Prostate gland (tissue), 2 donors: ENCODE measurements around the gene YPEL3.

Experiments used
- POLR2AphosphoS5 ChIP-seq: sonication (generic); formaldehyde crosslinking; IDR thresholded peaks from one replicate; pipeline ENCODE4 v1.6.1; 2017; ENCODE audit warnings: antibody characterized with exemption
- TF ChIP-seq, protein P1 (sequence below), 4 experiments: fragments of 200-600 bp in 2 of 4; fragments of 450-650 bp in 2 of 4; sonication (generic) in 2 of 4; IDR thresholded peaks; 1 replicate in 3 of 4; 2 replicates in 1 of 4; pipeline ENCODE4 v1.5.1; 2016 to 2019; ENCODE audit warnings: antibody characterized with exemption in 4 of 4, mild to moderate bottlenecking in 2 of 4, moderate library complexity in 2 of 4

GRCh38 chr16:30108059-30108850, 12.2 kb upstream of the YPEL3 start:
- TF ChIP-seq, protein P1, sequence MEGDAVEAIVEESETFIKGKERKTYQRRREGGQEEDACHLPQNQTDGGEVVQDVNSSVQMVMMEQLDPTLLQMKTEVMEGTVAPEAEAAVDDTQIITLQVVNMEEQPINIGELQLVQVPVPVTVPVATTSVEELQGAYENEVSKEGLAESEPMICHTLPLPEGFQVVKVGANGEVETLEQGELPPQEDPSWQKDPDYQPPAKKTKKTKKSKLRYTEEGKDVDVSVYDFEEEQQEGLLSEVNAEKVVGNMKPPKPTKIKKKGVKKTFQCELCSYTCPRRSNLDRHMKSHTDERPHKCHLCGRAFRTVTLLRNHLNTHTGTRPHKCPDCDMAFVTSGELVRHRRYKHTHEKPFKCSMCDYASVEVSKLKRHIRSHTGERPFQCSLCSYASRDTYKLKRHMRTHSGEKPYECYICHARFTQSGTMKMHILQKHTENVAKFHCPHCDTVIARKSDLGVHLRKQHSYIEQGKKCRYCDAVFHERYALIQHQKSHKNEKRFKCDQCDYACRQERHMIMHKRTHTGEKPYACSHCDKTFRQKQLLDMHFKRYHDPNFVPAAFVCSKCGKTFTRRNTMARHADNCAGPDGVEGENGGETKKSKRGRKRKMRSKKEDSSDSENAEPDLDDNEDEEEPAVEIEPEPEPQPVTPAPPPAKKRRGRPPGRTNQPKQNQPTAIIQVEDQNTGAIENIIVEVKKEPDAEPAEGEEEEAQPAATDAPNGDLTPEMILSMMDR (IDR thresholded peaks at IDR 0.05) = no peak
- TF ChIP-seq POLR2AphosphoS5 = no peak
